GM12878 (cell line): ENCODE data around the gene CCL2. TPM values are rescaled to one million over a fixed set of nuclear protein-coding genes. Genes with fewer than 3 reads are reported as not detected.

Source experiments
- ATAC-seq: fragments of 200-7000 bp; cut with Tn5 transposase; 3 replicates; pipeline ENCODE4 v1.9.1; 2020; ENCODE audit warnings: mild to moderate bottlenecking, moderate library complexity
- BruUV-seq: library from RNA; stranded (reverse); fragments of 400-500 nt; replicated peaks from 2 replicates; lab custom pipeline; 2021; lab: Mats Ljungman, UMichigan
- CTCF ChIA-PET: fragments of 300-600 bp; sonication (Branson Sonifier 250); formaldehyde crosslinking; extraction: SDS; loops from one replicate; lab custom pipeline; 2021; ENCODE audit warnings: inconsistent platforms; lab: Yijun Ruan, JAX
- POLR2A ChIA-PET: fragments of 350-600 bp; formaldehyde crosslinking; extraction: SDS; loops from one replicate; lab custom pipeline; 2021; ENCODE audit warnings: inconsistent platforms; lab: Charles Lee
- RAD21 ChIA-PET: fragments of 300-600 bp; sonication (Branson Sonifier 250); formaldehyde crosslinking; loops from one replicate; lab custom pipeline; 2023; ENCODE audit warnings: antibody characterized with exemption; ENCODE audit not compliant: unreplicated experiment; lab: Charles Lee
- SMC1A ChIA-PET: fragments of 300-600 bp; sonication (Branson Sonifier 250); formaldehyde crosslinking; loops from one replicate; lab custom pipeline; 2023; ENCODE audit not compliant: unreplicated experiment, uncharacterized antibody; lab: Charles Lee
- DNase-seq: peaks from one replicate; pipeline ENCODE4 v3.0.0-alpha.2; 2011; ENCODE audit warnings: low read depth, low spot score
- FAIRE-seq: peaks from 3 replicates; lab custom pipeline; 2011; peaks lifted over from hg19 to GRCh38; lab: Jason Lieb, UNC
- H2AFZ ChIP-seq: 2 replicates; pipeline ENCODE4 v1.6.0; 2011; ENCODE audit warnings: low read depth, low read length, control low read depth; ENCODE audit not compliant: control insufficient read depth
- H3K27ac ChIP-seq: 2 replicates; pipeline ENCODE4 v1.5.1; 2011; ENCODE audit warnings: control low read depth; ENCODE audit not compliant: control insufficient read depth, insufficient read depth
- H3K27me3 ChIP-seq, 2 experiments: replicated peaks in 1 of 2; 2 replicates each; pipeline versions ENCODE4 v1.6.0 to v1.6.1; 2011; ENCODE audit warnings: low read length in 1 of 2; ENCODE audit not compliant: control insufficient read depth in 2 of 2, insufficient read depth in 2 of 2
- H3K36me3 ChIP-seq, 2 experiments: 2 replicates each; pipeline ENCODE4 v1.5.1; 2011; ENCODE audit warnings: low read length in 1 of 2; ENCODE audit not compliant: control insufficient read depth in 2 of 2, insufficient read depth in 2 of 2
- H3K4me1 ChIP-seq: 2 replicates; pipeline ENCODE4 v1.6.1; 2011; ENCODE audit warnings: mild to moderate bottlenecking, low read length, moderate library complexity, mixed read lengths; ENCODE audit not compliant: control insufficient read depth, insufficient read depth
- H3K4me2 ChIP-seq: 2 replicates; pipeline ENCODE4 v1.6.0; 2011; ENCODE audit warnings: control low read depth; ENCODE audit not compliant: control insufficient read depth, insufficient read depth
- H3K4me3 ChIP-seq: fragments of 200-600 bp; sonication (generic); 2 replicates; pipeline ENCODE4 v1.5.1; 2016
- H3K79me2 ChIP-seq: 2 replicates; pipeline ENCODE4 v1.6.0; 2011; ENCODE audit warnings: low read length; ENCODE audit not compliant: control insufficient read depth, insufficient read depth
- H3K9ac ChIP-seq: 2 replicates; pipeline ENCODE4 v1.8.0; 2011; ENCODE audit warnings: low read length, control low read depth, mixed read lengths; ENCODE audit not compliant: control insufficient read depth, insufficient read depth
- H3K9me3 ChIP-seq: replicated peaks from 3 replicates; pipeline ENCODE4 v1.5.1; 2011; ENCODE audit warnings: mild to moderate bottlenecking, low read length; ENCODE audit not compliant: control insufficient read depth, insufficient read depth
- H4K20me1 ChIP-seq: 2 replicates; pipeline ENCODE4 v1.6.0; 2011; ENCODE audit not compliant: control insufficient read depth, insufficient read depth
- ATF7 ChIP-seq: fragments of 450-650 bp; IDR thresholded peaks from 2 replicates; pipeline ENCODE4 v1.6.1; 2016; ENCODE audit warnings: low read depth, mild to moderate bottlenecking
- JUND ChIP-seq: IDR thresholded peaks from 2 replicates; pipeline ENCODE4 v1.6.1; 2012; ENCODE audit warnings: low read depth, mild to moderate bottlenecking, low read length, improper control_type of control experiment, moderate library complexity
- KDM1A ChIP-seq: fragments of 200-600 bp; sonication (generic); IDR thresholded peaks from 2 replicates; pipeline ENCODE4 v1.6.1; 2016; ENCODE audit warnings: borderline replicate concordance
- SRF ChIP-seq, 2 experiments: IDR thresholded peaks; 2 replicates each; pipeline ENCODE4 v1.6.1; 2011; ENCODE audit warnings: low read depth in 2 of 2, low read length in 2 of 2, mild to moderate bottlenecking in 1 of 2, moderate library complexity in 1 of 2
- ZNF24 ChIP-seq: fragments of 450-650 bp; IDR thresholded peaks from 2 replicates; pipeline ENCODE4 v1.6.1; 2017; ENCODE audit warnings: antibody characterized with exemption, mild to moderate bottlenecking
- WGBS: methylation state at CpG from one replicate; pipeline ENCODE4 v1.1.6; 2016; ENCODE audit warnings: low lambda C conversion rate; ENCODE audit not compliant: insufficient replicate concordance, insufficient coverage; ENCODE audit errors: missing lambda C conversion rate; 5-methylcytosine and 5-hydroxymethylcytosine counted together
- in situ Hi-C: fragments of 300-500 bp; cut with MboI; formaldehyde crosslinking; loops from 9 replicates; pipeline ENCODE4 v1.14.3; 2018; ENCODE audit warnings: mixed read lengths
- intact Hi-C: fragments of 100-400 bp; cut with micrococcal nuclease; formaldehyde crosslinking; loops from one replicate; pipeline ENCODE4 v1.14.2; 2022; ENCODE audit not compliant: unreplicated experiment
- polyA plus RNA-seq, 11 experiments: library from polyadenylated mRNA; depleted of rRNA in 4 of 11; unstranded in 6 of 11; stranded (reverse) in 5 of 11; fragments of >200 nt; fragmentation: Nextera tagmentation in 4 of 11; fragmentation: Illumina TruSeq in 1 of 11; extraction: Ambion mirVana in 4 of 11; extraction: Trizol in 1 of 11; gene quantifications; 1 replicate in 1 of 11; 2 replicates in 10 of 11; pipeline versions ENCODE4 v1.2.1 to v1.2.3, GENCODE V29; 2011 to 2016; ENCODE audit warnings: inconsistent platforms in 2 of 11, missing spikeins in 2 of 11, low read depth in 1 of 11
- total RNA-seq, 4 experiments: library from RNA; depleted of rRNA in 3 of 4; stranded (reverse); fragments of >200 nt in 3 of 4; fragmentation: Illumina TruSeq in 1 of 4; extraction: Trizol in 1 of 4; gene quantifications; 2 replicates each; pipeline versions ENCODE4 v1.2.1 to v1.2.3, GENCODE V29; 2013 to 2021
- TF ChIP-seq, protein P1 (sequence below): IDR thresholded peaks from 2 replicates; pipeline ENCODE4 v1.6.1; 2011; ENCODE audit warnings: borderline replicate concordance, low read depth, mild to moderate bottlenecking, moderate library complexity, low read length; ENCODE audit not compliant: insufficient read depth, poor library complexity, severe bottlenecking

The CCL2 gene
- total and polyA plus RNA-seq, 10 of the 15 experiments (the other 5 are each of a cell fraction or from before 2014, with no cell fraction given), result 0.16 to 0.18 TPM; not detected in 8

DNA sequence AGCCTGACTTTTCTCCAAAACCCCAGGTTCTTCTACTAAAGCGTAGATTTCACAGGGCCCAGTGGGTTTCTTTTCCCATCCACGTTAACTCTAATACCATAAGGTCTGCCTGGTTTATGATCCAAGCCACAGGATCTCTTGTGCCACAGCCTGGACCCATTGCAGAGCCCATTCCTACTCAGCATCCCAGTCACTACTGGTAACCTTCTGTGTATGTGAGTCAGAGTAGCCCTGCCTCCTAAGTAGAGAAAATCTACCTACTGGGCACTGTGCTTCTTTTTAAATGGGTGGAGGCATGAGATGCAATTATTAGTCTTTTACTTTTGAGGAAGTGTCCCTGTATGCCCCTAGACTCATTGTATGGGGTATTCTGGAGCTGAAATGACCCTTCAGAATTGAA, 43.9 kb downstream of the CCL2 start:
- no peak for TF ChIP-seq SRF (IDR thresholded peaks at IDR 0.05; ENCODE audit: low read depth in 2 of 2, low read length in 2 of 2)
- no peak for TF ChIP-seq ATF7
- no peak for TF ChIP-seq JUND
- no peak for TF ChIP-seq KDM1A
- Histone ChIP-seq H2AFZ (no peak overlapping the region), H3K4me3 (no peak overlapping the region), H3K9ac (no peak overlapping the region), H3K4me1 (no peaks in the 10 kb centered on the region; the same call in 1 of the 2 replicates), H3K9me3 (no peaks in the 10 kb centered on the region), H4K20me1 (no peaks in the 10 kb centered on the region), H3K36me3 (no peaks in the 10 kb centered on the region), H3K27me3 (no peaks in the 10 kb centered on the region), H3K4me2 (no peak overlapping the region), H3K27ac (no peak overlapping the region), H3K79me2 (no peaks in the 10 kb centered on the region)
- ChIA-PET SMC1A (no interaction called here), RAD21 (no interaction called here), CTCF (no interaction called here), POLR2A (no interaction called here)
- 15% methylated on average over 2 of the region's 2 CpGs for WGBS
- no peak for DNase-seq
- no TSS peak for BruUV-seq
- in situ Hi-C loops, result no loop called here
- ATAC-seq, result no peak
- intact Hi-C loops, result no loop called here
- FAIRE-seq, result no peak

DNA sequence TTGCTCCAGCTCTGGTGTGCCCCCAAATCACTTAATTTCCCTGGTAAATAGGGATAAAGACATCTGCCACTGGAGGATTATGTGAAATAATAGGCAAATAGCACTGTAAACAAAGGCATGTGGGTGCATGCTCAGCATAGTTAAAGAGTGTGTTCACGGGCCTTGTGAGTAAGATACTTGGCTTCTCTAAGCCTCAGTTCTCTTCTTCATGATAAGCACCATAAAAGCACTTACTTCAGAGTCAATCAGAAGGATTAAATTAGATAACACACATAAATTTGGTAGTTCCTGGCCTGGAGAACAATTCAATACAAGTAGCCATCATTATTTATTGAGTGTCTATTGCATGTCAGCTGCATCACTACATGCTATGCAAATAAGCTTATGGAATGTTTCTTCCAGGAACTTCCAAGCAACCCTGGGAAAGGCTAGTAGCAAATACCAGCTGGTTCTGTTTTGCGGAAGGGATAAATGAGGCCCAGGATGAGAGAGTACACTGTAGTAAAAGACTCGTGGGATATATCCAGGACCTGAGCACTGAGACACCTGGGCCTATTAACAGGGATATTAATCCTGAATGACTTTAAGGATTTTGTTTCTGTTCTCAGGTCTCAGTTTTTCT, 45.0 kb downstream of the CCL2 start:
- intact Hi-C loops, result no loop called here

More for the DNA sequence above, 45.0 kb downstream of the CCL2 start:
- Histone ChIP-seq H3K4me1 (no peaks in the 10 kb centered on the region; the same call in 1 of the 2 replicates), H4K20me1 (no peaks in the 10 kb centered on the region), H2AFZ (no peak overlapping the region), H3K36me3 (no peaks in the 10 kb centered on the region), H3K4me3 (no peak overlapping the region), H3K27me3 (peaks cover 0 to 4% of the 10 kb centered on the region in 2 experiments; a peak in 1 of 4 replicates), H3K9me3 (no peaks in the 10 kb centered on the region), H3K4me2 (no peak overlapping the region), H3K9ac (no peak overlapping the region), H3K27ac (no peak overlapping the region), H3K79me2 (no peaks in the 10 kb centered on the region)
- 35% methylated on average over 3 of the region's 3 CpGs for WGBS
- POLR2A ChIA-PET, result no interaction called here
- no peak for ATAC-seq
- in situ Hi-C loops, result no loop called here
- SMC1A ChIA-PET, result interaction anchor here (1.1 kb wide), 1 partner anchor 61 kb away, joined by 5 read pairs; no protein-coding TSS in a partner anchor
- BruUV-seq, result no TSS peak
- DNase-seq, result no peak
- CTCF ChIA-PET, result no interaction called here
- TF ChIP-seq ZNF24, result no peak
- TF ChIP-seq, protein P1, sequence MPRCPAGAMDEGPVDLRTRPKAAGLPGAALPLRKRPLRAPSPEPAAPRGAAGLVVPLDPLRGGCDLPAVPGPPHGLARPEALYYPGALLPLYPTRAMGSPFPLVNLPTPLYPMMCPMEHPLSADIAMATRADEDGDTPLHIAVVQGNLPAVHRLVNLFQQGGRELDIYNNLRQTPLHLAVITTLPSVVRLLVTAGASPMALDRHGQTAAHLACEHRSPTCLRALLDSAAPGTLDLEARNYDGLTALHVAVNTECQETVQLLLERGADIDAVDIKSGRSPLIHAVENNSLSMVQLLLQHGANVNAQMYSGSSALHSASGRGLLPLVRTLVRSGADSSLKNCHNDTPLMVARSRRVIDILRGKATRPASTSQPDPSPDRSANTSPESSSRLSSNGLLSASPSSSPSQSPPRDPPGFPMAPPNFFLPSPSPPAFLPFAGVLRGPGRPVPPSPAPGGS, result no peak
- FAIRE-seq, result no peak
- RAD21 ChIA-PET, result no interaction called here
